COLO668 (cell line): ENCODE results near the gene VIPR2.
A peak's percentile ranks its signal among the peaks of the same experiment; 100 is the strongest.
"Not testable (repeated sequence)": the region's sequence is repeated elsewhere in the genome, so short reads cannot be mapped to it uniquely, and the experiment has no call there.

Experiments
- DNase-seq: peaks from one replicate; lab custom pipeline; 2025; ENCODE audit not compliant: unreplicated experiment; lab: John Stamatoyannopoulos, UW

The VIPR2 gene

DNA sequence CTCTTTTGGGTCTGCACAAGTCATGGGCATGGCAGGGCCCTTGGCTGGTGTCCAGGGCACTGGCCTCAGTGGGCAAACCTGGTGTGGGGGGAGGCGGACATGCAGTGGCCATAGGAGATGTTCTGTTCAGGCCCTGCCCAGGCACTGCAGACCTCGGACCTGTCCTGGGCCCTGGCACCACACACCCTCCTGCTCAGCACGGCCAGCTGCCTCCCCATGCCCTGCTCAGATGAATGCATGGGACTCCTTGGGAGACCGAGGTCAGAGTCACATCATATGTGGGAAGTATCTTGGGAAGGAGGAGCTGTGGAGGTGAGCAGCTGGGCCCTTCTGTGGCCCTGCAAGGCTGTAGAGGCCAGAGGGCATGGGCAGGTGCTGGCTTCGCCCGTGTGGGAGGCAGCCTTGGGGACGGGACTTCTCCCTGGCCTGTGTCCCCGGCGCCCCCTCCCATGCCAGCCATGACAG lies 130.8 kb downstream of the VIPR2 start:
- DNase-seq = no peak

DNA sequence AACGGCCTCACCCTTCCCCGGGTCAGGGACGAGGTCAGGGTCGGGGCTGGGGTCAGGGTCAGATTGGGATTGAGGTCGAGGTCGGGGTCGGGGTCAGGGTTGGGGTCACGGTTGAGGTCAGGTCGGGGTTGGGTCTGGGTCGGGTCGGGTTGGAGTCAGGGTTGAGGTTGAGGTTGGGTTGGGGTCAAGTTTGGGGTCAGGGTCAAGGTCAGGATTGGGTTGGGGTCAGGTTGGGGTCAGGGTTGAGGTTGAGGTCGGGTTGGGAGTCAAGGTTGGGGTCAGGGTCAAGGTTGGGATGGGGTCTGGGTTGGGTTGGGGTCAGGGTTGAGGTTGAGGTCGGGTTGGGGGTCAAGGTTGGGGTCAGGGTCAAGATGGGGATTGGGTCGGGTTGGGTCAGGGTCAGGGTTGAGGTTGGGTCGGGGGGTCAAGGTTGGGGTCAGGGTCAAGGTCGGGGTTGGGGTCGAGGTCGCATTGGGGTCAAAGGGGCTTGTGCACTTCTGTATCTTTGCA lies 131.4 kb downstream of the VIPR2 start:
- DNase-seq = no peak

DNA sequence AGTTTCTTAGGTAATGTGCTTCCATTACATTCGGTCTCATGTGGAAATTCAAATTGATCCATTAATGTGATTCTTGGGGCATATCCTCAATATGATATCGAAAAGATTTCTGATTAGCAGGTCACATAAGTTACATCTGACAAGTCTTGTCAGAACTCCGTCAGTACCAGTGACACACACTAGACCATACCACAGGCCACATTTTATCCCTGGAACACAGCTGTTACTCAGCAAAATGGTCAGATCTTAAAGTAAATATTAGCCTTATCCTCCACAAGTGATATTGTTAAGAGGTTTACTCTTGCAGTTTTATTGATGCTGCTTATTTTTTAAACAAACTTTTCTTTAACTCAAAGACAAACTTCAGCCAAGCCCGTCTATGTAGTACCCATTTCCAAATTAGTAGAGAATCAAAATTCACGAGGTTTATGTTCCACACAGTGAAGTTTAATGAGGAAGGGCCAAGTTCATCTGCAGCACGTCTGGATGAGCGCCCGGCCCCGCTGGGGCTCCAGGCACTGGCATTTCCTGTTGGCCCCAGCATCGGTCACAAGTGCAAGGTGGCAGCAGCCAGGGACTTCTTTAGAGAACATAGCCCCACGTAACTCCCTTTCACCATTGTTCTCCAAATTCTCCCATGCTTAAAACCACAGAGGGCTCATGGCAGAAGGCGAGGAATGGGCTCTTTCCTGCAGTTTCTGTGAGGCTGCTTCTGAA lies 132.2 kb downstream of the VIPR2 start:
- peak; percentile 65 for DNase-seq

DNA sequence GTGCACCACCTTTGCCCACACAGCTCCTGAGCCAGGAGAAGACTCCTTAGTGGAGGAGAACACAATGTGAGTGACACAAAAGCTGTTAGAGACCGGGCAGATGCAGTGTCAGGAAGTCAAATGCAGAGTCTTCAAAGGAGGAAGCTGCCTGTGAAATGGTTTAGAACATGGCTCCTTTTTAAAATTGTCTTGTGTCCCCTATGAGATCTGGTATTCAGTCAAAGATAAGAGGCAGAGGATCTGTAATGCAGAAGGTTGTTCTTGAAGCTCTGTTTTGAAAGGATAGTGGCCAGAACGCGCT lies 133.0 kb downstream of the VIPR2 start:
- DNase-seq = no peak

DNA sequence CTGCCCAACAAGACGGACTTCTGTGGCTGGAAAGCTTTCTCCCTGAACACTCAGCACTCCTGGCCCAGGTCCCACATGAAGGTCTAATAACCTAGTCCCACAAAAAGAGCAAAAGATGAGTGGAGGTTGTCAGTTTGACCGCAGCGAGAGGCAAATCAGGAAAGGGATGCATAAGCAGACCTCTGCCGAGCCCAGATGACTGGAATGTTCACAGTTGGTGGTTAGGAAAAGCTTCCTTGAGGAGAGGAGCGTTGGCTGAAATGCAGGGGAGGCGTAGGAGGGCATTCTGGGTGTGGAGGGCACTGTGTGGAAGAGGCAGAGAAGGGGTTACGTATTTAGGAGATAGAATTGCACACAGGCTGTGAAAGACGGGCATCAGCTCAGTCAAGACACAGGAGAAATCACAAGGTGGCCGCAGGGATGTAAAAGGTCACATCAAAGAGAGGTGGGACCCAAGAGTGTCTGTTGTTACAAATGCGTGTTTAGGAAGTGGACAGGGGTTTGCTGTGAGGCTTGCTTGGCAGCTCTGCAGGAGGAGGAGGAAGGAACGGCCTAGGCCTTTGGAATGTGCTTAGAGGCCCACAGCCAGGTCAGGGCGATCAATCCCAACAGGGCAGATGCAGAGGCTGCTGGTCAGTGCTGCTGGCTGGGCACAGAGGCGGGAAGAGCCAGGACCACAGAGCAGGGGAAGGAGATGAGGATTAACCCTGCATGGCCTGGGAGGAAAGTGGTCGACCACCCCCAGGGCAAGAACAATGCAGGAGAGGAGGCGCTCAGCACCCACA lies 133.5 kb downstream of the VIPR2 start:
- DNase-seq = no peak

DNA sequence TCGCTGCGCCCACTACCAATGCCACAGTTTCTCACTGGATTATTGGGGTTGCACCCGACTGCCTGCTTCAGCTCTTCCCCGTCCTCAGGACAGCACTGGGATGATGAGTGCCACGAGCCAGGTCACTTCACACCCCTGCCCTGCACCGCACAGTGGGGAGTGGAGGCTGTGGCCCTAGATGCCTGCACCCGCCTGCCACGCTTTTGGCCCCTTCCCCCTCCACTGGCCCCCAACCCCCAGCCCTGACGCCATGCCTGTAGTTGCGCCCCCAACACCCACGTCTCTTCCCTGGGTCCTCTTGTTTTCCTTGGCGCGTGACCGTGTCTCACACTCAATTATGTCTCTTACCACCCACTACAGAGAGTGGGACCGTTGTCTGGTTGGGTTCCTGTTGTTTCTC lies 134.3 kb downstream of the VIPR2 start:
- DNase-seq = no peak

DNA sequence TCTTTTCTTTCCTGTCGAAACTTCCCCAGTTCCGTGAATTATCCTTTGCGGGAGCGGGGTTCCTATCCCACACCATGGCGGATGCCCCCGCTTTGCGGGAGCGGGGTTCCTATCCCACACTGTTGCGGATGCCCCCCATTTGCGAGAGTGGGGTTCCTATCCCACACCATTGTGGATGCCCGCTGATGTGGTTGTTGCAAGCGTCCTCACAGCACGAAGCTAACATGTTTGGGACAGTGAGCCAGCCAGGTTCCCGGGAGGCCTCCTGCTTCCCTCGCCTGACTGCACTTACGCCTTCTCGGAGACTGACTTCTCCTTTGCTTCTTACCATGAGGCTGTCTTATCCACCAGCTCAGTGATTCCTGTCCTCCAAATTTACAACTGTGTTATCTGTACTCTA lies 134.7 kb downstream of the VIPR2 start:
- DNase-seq = no peak

DNA sequence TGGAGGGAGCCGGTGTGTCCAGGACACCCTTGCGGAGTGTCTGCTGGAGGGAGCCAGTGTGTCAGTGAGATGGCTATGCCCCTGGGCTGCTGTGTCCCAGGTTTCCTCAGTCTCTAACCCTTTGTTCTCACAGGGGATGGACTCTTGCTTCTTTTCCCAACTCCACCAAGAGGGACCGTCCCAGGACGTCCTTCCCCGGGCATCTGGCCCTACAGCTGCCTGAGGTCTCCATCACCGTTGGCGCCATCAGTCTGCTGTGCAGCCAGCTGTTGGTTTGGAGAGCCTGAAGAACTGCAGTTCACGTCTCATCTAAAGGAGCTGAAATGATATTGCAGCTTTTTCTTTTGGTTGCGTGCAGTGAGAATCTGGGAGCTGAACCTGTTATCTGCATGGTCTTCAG lies 136.2 kb downstream of the VIPR2 start:
- no peak for DNase-seq

DNA sequence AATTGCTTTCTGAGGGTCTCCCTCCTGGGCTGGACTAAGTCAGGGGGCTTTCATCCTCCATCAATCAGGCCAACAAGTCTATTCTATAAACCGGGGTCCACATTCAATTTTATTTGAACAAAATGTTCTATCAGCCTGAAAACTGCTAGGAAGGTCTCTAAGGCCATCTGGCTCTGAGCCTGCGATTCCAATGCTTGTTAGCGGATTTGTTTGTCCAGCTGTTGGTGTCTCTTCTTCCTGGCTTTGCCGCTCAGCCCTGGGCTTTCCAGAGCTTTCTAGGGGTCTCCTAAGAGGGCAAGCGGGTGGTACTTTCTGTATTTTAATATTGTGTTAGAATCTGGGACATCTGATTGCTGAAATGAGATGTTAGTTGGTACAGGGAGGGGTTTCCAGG lies 136.7 kb downstream of the VIPR2 start:
- DNase-seq = peak; percentile 43

DNA sequence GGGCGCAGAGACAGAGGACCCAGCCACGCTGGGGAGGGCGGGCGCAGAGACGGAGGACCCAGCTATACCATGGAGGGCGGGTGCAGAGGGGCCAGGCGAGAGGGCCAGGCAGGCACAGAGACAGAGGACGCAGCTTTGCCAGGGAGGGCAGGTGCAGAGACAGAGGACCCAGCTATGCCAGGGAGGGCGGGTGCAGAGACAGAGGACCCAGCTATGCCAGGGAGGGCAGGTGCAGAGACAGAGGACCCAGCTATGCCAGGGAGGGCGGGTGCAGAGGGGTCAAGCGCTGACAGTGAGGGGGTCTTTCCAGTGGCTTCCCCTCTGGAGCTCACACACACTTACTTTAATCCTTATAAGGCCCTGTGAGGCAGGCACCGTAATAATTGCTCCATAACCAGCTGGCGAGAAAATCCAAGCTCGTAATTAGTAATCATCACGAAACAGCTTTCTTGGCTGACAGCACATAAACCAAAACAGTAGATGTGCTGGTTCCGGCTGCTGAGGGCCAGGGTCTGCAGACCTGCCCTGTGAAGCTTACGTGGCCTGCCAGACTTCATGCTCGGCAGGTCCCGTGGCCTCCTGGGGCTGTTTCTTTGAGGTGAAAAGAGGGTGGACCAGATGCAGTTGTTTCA lies 137.2 kb downstream of the VIPR2 start:
- peak; percentile 17 for DNase-seq

DNA sequence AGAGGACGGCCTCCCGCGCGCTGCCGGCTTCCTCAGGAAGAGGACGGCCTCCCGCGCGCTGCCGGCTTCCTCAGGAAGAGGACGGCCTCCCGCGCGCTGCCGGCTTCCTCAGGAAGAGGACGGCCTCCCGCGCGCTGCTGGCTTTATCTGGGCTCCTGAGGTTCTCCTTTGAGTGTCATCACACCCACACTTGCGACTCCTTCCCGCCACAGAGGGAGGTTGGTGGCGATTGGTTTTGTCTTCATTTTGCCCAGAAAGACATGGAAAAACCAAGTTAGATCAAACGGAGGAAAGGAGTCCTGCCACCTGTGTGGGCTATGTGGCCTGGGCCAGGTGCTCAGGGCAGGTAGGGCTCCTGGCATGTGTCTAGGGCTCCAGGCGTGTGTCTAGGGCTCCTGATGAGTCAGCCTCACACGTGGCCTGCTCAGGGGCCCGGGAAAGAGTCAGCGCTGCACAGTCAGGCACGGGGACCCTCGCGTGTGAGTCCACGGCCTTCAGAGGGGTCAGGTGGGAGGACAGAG lies 138.0 kb downstream of the VIPR2 start:
- DNase-seq = peak; percentile 63

DNA sequence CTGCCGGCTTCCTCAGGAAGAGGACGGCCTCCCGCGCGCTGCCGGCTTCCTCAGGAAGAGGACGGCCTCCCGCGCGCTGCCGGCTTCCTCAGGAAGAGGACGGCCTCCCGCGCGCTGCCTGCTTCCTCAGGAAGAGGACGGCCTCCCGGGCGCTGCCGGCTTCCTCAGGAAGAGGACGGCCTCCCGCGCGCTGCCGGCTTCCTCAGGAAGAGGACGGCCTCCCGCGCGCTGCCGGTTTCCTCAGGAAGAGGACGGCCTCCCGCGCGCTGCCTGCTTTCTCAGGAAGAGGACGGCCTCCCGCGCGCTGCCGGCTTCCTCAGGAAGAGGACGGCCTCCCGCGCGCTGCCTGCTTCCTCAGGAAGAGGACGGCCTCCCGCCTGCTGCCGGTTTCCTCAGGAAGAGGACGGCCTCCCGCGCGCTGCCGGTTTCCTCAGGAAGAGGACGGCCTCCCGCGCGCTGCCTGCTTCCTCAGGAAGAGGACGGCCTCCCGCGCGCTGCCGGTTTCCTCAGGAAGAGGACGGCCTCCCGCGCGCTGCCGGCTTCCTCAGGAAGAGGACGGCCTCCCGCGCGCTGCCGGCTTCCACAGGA lies 138.6 kb downstream of the VIPR2 start:
- DNase-seq = not testable (repeated sequence)

DNA sequence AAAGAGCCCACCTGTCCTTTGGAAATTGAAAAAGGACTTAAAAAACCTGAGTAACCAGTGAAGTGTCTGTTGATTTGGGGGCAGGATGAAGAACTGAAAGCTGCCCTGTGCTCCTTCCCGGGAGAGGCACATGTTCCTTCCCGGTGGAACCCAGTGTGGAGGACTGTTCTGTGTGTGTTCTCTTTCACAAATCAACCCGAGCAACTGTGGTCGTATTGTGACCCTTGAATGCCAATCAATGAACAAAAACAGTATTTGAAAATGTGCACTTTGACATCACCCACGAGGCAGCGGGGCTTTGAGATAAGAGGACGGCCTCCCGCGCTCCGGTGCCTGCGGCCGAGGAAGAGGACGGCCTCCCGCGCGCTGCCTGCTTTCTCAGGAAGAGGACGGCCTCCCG lies 139.0 kb downstream of the VIPR2 start:
- no peak for DNase-seq

DNA sequence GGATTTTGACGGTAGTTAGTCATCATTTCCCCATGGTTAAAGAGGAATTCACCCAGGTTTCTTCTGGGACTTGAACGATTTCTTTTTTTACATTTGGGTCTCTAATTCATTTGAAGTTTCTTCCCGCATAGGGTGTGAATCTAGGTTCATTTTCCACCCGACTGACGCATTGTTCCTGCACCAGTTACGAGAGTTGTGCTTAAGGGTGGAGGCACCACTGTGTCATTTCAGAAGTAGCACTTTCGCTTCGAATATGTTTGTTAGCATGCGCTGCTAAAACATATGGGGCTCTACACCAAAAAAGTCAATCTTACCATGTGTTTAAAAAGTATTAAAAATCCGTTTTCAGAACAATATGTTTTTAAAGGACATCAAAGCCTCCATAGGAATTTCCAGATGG lies 140.3 kb downstream of the VIPR2 start:
- DNase-seq = no peak

DNA sequence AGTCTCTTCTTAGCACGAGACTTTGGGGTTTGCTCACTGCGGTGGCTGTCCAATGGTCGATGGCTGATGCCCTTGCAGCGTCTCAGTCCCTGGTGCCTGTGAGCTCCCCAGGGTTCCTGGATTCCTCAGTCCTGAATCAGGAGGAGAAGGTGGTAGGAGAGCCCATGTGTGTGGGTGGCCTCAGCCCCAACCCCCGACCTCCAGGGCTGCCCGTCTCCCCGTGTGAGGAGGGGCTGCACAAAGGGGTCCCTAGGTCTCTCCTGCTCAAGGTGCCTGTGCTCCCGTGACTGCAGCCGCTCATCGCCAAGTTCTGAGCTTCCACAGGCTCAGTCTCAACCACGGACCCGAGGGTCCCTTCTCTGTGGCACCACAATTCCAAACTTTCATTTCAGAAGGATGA lies 142.9 kb downstream of the VIPR2 start:
- DNase-seq = no peak

DNA sequence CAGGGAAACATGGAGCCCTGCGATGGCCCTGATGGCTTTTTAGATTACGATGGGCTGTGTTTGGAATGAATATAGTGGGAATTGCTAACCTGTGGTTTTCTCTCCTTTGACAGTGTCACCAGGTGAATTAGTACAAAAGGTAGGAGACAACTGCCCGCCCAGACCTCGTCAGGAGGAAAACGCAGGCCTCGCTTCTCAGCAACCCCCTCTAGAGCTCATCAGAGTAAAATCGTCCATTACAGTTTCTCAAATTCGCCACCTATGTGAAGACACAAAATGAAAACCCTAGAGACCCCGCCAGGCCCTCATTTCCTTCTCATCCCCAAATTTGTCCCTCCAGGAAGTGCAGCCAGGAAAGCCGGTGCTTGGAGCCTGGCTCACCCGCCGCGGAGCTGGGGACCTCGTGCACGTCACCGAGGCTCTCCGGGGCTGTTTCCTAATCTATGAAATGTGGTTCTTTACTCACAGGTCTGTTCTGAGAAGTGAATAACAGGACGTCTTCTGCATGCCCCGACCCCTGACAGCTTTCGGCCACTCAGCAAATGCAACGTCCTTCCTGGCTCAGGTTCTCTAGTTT lies 143.7 kb downstream of the VIPR2 start:
- no peak for DNase-seq

DNA sequence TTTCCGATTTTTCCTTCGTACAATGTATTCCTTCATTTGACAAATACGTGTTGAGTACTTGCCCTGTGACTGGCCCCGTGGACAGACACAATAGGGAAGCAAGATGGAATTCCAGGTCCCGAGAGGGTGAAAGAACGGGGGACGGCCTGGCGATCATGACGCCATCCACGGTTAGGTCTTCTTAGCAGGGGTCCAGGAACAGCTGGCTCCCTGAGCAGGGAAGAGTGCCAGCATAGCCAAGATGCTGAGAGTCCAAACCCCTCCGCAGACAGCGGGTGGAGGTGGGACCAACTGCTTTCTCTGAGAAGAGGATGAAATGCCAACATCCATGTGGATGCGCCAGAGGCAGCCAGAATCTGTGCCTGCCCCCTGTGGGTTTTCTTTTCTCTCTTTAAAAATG lies 144.6 kb downstream of the VIPR2 start:
- DNase-seq = no peak

DNA sequence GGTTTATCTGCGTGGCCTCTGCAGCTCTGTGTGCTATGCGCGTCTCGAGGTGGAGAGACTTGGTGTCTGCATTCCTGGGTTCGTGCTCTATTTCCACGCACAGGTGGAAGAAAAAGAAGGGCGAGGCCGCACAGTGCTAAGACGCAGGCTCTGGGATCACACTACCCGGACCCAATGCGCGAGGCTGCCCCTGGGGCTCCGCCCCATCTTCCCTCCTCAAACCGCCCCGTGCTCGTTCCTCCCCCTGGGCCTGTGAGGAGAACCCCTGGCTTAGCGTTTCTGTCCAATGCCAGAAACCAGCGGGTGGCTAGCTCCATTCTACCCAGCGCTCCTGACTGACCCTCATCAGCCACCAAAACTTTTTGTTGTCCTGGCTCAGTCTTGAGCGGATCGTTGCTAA lies 145.2 kb downstream of the VIPR2 start:
- DNase-seq = no peak

DNA sequence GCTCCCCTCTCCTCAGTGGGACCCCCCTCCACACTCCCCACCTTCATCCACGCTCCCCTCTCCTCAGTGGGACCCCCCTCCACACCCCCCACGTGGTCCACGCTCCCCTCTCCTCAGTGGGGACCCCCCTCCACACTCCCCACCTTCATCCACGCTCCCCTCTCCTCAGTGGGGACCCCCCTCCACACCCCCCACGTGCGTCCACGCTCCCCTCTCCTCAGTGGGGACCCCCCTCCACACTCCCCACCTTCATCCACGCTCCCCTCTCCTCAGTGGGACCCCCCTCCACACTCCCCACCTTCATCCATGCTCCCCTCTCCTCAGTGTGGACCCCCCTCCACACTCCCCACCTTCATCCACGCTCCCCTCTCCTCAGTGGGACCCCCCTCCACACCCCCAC lies 146.4 kb downstream of the VIPR2 start:
- DNase-seq = not testable (repeated sequence)

DNA sequence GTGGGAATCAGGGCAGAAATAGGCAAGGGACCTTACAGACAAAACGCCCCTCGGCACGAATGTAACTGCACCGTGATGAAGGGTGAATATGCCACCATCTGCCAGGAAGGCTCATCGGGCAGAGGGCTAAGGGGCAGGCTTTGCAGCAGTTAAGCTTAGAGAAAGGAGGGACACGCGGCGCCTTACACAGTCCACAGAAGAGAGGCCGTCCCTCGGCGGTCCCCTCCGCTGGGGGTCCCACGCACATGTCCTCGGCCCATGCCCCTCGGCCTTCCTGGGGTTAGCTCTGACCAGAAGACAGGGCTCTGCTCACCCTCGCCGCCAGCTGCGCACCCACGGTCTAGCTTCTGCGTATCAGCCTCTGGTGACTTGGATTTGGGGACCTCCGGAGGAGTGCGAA lies 147.2 kb downstream of the VIPR2 start:
- no peak for DNase-seq

DNA sequence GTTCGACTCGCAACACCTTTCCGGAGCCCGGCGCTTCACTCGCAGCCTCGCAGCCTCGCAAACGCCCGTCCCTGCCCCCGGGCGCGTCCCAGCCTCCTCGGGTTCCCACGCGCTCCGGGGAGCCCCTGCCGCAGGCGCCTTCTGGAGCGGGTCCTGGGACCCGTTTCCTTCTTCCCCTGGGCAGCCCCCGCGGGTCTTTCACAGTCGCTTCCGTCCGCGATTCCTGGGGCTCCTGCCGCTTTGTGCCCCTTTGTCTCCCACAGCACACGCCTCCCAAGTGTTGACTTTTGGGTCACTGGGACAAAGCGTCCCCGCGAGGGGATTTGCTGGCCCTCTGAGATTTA lies 147.6 kb downstream of the VIPR2 start:
- DNase-seq = no peak
